ENCODE results near the gene MAPKAP1.

The MAPKAP1 gene

GRCh38 chr9:125529589-125530515 lies 177.2 kb downstream of the MAPKAP1 start:
- no peak for DNase-seq

GRCh38 chr9:125529107-125529506 lies 177.9 kb downstream of the MAPKAP1 start:
- no peak for DNase-seq

- no peak for DNase-seq
Observed at GRCh38 chr9:125527471-125528002, 179.5 kb downstream of the MAPKAP1 start.

- DNase-seq: no peak
Observed at GRCh38 chr9:125525921-125526631, 180.9 kb downstream of the MAPKAP1 start.

- no peak for DNase-seq
Observed at GRCh38 chr9:125524583-125525355, 182.2 kb downstream of the MAPKAP1 start.

- DNase-seq: no peak
Observed at GRCh38 chr9:125523681-125524080, 183.3 kb downstream of the MAPKAP1 start.

- no peak for DNase-seq
Observed at GRCh38 chr9:125522328-125522725, 184.7 kb downstream of the MAPKAP1 start.

- no peak for DNase-seq
Observed at GRCh38 chr9:125521462-125522327, 185.3 kb downstream of the MAPKAP1 start.

GRCh38 chr9:125519734-125520133 lies 187.3 kb downstream of the MAPKAP1 start:
- no peak for DNase-seq

GRCh38 chr9:125517577-125517976 lies 189.4 kb downstream of the MAPKAP1 start:
- no peak for DNase-seq

GRCh38 chr9:125515983-125516940 lies 190.7 kb downstream of the MAPKAP1 start:
- no peak for DNase-seq

- no peak for DNase-seq
Observed at GRCh38 chr9:125515281-125515680, 191.7 kb downstream of the MAPKAP1 start.

- no peak for DNase-seq
Observed at GRCh38 chr9:125514468-125514867, 192.5 kb downstream of the MAPKAP1 start.

GRCh38 chr9:125513668-125514413 lies 193.2 kb downstream of the MAPKAP1 start:
- no peak for DNase-seq

- DNase-seq: no peak
Observed at GRCh38 chr9:125513303-125513667, 193.7 kb downstream of the MAPKAP1 start.

GRCh38 chr9:125511789-125512660 lies 195.0 kb downstream of the MAPKAP1 start:
- no peak for DNase-seq

- DNase-seq: no peak
Observed at GRCh38 chr9:125510980-125511379, 196.0 kb downstream of the MAPKAP1 start.

- DNase-seq: no peak
Observed at GRCh38 chr9:125509476-125509875, 197.5 kb downstream of the MAPKAP1 start.

- no peak for DNase-seq
Observed at GRCh38 chr9:125508249-125508648, 198.8 kb downstream of the MAPKAP1 start.

Measured in retina (tissue), 1 donor.